Endodermal cell (in vitro differentiated cells): Measurements from ENCODE around the gene CATSPER3. TPM values are rescaled to one million over a fixed set of nuclear protein-coding genes. Genes with fewer than 3 reads are reported as not detected.

Source experiments
- DNase-seq: peaks from one replicate; pipeline ENCODE4 v3.0.0-alpha.2; 2017
- H3K27ac ChIP-seq: 2 replicates; pipeline ENCODE4 v1.5.1; 2013; ENCODE audit warnings: mild to moderate bottlenecking, low read depth, low read length, moderate library complexity
- H3K27me3 ChIP-seq: 2 replicates; pipeline ENCODE4 v1.6.1; 2013; ENCODE audit warnings: mild to moderate bottlenecking, low read length, moderate library complexity; ENCODE audit not compliant: insufficient read depth, control insufficient read depth, poor library complexity, severe bottlenecking
- H3K36me3 ChIP-seq: 2 replicates; pipeline ENCODE4 v1.7.0; 2013; ENCODE audit warnings: mild to moderate bottlenecking, low read length, moderate library complexity; ENCODE audit not compliant: control insufficient read depth, insufficient read depth
- H3K4me1 ChIP-seq: one replicate; pipeline ENCODE4 v1.7.0; 2013; ENCODE audit warnings: low read length; ENCODE audit not compliant: control insufficient read depth, insufficient read depth
- H3K4me3 ChIP-seq: 2 replicates; pipeline ENCODE4 v1.5.1; 2013; ENCODE audit warnings: mild to moderate bottlenecking, low read length, moderate library complexity
- H3K9ac ChIP-seq: 2 replicates; pipeline ENCODE4 v1.6.1; 2013; ENCODE audit warnings: mild to moderate bottlenecking, low read length, moderate library complexity; ENCODE audit not compliant: poor library complexity, severe bottlenecking; ENCODE audit errors: extremely low read depth
- H3K9me3 ChIP-seq: 2 replicates; pipeline ENCODE4 v1.6.1; 2013; ENCODE audit warnings: mild to moderate bottlenecking, low read length, moderate library complexity; ENCODE audit not compliant: control insufficient read depth
- H3K27ac Mint-ChIP-seq: 2 replicates; pipeline ENCODE4 v1.8.0; 2020; ENCODE audit warnings: mixed read lengths
- H3K27me3 Mint-ChIP-seq: 2 replicates; pipeline ENCODE4 v1.8.0; 2021; ENCODE audit warnings: mild to moderate bottlenecking, mixed read lengths; ENCODE audit not compliant: insufficient read depth
- H3K36me3 Mint-ChIP-seq: 2 replicates; pipeline ENCODE4 v1.8.0; 2020; ENCODE audit warnings: low read depth, mixed read lengths
- H3K4me1 Mint-ChIP-seq: 2 replicates; pipeline ENCODE4 v1.8.0; 2020; ENCODE audit warnings: mixed read lengths
- H3K4me3 Mint-ChIP-seq: 2 replicates; pipeline ENCODE4 v1.8.0; 2020; ENCODE audit warnings: mild to moderate bottlenecking, moderate library complexity, mixed read lengths
- H3K9me3 Mint-ChIP-seq: 2 replicates; pipeline ENCODE4 v1.8.0; 2020; ENCODE audit warnings: mild to moderate bottlenecking, mixed read lengths
- WGBS, 2 experiments: methylation state at CpG; one replicate each; pipeline versions ENCODE4 v1.1.5 to v1.1.7; 2013; ENCODE audit warnings: missing lambda C conversion rate in 2 of 2, mixed read lengths in 1 of 2; ENCODE audit not compliant: insufficient coverage in 1 of 2, insufficient read length in 1 of 2; 5-methylcytosine and 5-hydroxymethylcytosine counted together
- total RNA-seq, 2 donors: library from RNA; stranded (reverse); fragmentation: NEBNext Ultra II Directional in 1 of 2; extraction: Animal tissue kit (Norgen Biotek cat#: 25700) in 1 of 2; gene quantifications; 2 replicates in 1 of 2; 3 replicates in 1 of 2; pipeline ENCODE4 v1.2.1, GENCODE V29; 2021
- TF ChIP-seq, protein P1 (sequence below): fragments of 200-600 bp; sonication (generic); conservative IDR thresholded peaks from 2 replicates; pipeline ENCODE4 v1.5.0; 2021; ENCODE audit warnings: antibody characterized with exemption, mild to moderate bottlenecking

CATSPER3 gene
- total RNA-seq, 2 donors from 2014 or later = 0.64 to 0.68 TPM

DNA sequence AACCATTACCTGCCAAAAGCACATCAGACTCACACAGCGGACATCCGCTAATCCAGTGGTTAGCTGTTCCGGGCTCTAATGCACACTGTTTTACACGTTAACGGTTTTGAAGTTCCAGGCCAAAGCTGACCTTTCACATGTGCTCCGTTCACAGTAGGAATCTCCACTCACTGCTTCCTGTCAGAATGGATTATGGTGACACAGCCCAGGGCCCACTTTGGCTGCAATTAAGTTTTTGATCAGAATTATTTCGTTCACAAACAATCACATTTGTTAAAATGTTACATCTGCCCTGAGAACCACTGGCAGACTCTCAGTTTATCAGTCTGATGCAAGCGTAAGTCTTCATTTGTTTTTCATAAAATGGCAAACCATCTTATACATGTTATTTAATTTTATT is 30.2 kb upstream of the CATSPER3 start:
- no peaks in the 10 kb centered on the region for H3K9me3 Mint-ChIP-seq
- TF ChIP-seq, protein P1, sequence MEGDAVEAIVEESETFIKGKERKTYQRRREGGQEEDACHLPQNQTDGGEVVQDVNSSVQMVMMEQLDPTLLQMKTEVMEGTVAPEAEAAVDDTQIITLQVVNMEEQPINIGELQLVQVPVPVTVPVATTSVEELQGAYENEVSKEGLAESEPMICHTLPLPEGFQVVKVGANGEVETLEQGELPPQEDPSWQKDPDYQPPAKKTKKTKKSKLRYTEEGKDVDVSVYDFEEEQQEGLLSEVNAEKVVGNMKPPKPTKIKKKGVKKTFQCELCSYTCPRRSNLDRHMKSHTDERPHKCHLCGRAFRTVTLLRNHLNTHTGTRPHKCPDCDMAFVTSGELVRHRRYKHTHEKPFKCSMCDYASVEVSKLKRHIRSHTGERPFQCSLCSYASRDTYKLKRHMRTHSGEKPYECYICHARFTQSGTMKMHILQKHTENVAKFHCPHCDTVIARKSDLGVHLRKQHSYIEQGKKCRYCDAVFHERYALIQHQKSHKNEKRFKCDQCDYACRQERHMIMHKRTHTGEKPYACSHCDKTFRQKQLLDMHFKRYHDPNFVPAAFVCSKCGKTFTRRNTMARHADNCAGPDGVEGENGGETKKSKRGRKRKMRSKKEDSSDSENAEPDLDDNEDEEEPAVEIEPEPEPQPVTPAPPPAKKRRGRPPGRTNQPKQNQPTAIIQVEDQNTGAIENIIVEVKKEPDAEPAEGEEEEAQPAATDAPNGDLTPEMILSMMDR = no peak
- WGBS, 2 experiments = 95 to 97% methylated on average over 7 to 8 of the region's 8 CpGs

DNA sequence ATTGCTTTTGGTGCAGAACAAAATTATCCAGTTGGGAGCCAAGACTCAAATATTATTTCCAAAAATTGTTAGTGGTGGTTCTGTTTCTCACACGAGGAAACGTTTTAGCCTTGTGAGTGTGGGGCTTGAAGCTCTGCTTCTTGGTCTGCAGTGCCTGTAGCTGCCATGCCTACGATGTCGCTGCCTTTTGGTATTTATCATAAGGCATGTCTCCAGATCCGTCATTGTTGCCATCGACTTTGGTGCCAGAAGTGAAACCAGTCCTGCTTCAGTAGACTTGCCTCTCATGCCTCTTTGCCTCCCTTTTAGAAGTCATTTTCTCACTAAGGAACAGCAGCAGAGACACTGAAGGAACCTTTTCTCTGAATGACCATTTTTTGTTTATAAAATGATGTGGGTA is 29.7 kb upstream of the CATSPER3 start:
- Histone ChIP-seq H3K27me3 (no peaks in the 10 kb centered on the region), H3K36me3 (peaks cover 22% of the 10 kb centered on the region), H3K4me1 (peaks cover 3% of the 10 kb centered on the region), H3K9ac (no peak overlapping the region), H3K4me3 (no peak overlapping the region), H3K27ac (no peak overlapping the region), H3K9me3 (no peaks in the 10 kb centered on the region)
- Mint-ChIP-seq H3K9me3 (no peaks in the 10 kb centered on the region), H3K36me3 (peaks cover 23% of the 10 kb centered on the region), H3K4me1 (peaks cover 8% of the 10 kb centered on the region), H3K4me3 (no peak overlapping the region), H3K27ac (peak overlapping the region; percentile 38), H3K27me3 (no peaks in the 10 kb centered on the region)
- WGBS, 2 experiments = 92 to 94% methylated on average over 6 of the region's 6 CpGs
- TF ChIP-seq, protein P1 = no peak
- DNase-seq = no peak

More for the DNA sequence above, 30.2 kb upstream of the CATSPER3 start:
- no peak overlapping the region for H3K4me3 Mint-ChIP-seq
- H3K36me3 Mint-ChIP-seq = peaks cover 27% of the 10 kb centered on the region
- no peak for DNase-seq
- Histone ChIP-seq H3K4me3 (no peak overlapping the region), H3K27me3 (no peaks in the 10 kb centered on the region), H3K27ac (no peak overlapping the region), H3K9ac (no peak overlapping the region), H3K4me1 (peaks cover 3% of the 10 kb centered on the region), H3K9me3 (no peaks in the 10 kb centered on the region), H3K36me3 (peaks cover 27% of the 10 kb centered on the region)
- no peaks in the 10 kb centered on the region for H3K27me3 Mint-ChIP-seq
- H3K4me1 Mint-ChIP-seq = peaks cover 8% of the 10 kb centered on the region
- H3K27ac Mint-ChIP-seq = no peak overlapping the region

DNA sequence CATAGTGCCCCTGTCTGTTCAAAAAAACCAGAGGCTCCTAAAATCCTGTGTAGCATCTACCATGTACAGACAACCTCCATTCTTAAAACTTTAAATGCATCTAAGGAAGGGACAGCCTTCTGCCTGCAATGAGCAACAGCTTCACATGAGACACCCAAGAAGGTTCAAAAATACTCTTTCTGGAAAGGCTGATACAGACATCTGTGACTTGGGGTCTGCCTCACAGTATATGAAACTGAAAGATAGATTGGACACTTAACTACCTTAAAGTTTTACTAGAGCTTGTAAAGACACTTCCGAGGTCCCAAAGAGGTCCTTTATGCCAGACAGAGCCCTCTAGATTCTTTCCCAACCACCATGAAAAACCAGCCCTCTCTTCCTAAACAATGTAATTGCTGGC is 28.2 kb upstream of the CATSPER3 start:
- Mint-ChIP-seq H3K9me3 (no peaks in the 10 kb centered on the region), H3K36me3 (peaks cover 20% of the 10 kb centered on the region), H3K27ac (no peak overlapping the region), H3K4me3 (no peak overlapping the region), H3K4me1 (peaks cover 8% of the 10 kb centered on the region), H3K27me3 (no peaks in the 10 kb centered on the region)
- Histone ChIP-seq H3K36me3 (peaks cover 17% of the 10 kb centered on the region), H3K9me3 (no peaks in the 10 kb centered on the region), H3K9ac (no peak overlapping the region), H3K4me1 (peaks cover 3% of the 10 kb centered on the region), H3K27me3 (no peaks in the 10 kb centered on the region), H3K4me3 (no peak overlapping the region), H3K27ac (no peak overlapping the region)
- TF ChIP-seq, protein P1 = no peak
- 90 to 94% methylated on average over 1 of the region's 1 CpG for WGBS, 2 experiments
- DNase-seq = no peak
